ELF-1 (cell line): Measurements from ENCODE around the gene STEAP4.
"Not testable (repeated sequence)": the region's sequence is repeated elsewhere in the genome, so short reads cannot be mapped to it uniquely, and the experiment has no call there.

Experiments used
- DNase-seq: peaks from one replicate; pipeline ENCODE4 v3.0.0-alpha.2; 2016; ENCODE audit warnings: low read depth, low spot score

Gene STEAP4

GRCh38 chr7:88312061-88312663 lies 5.5 kb upstream of the STEAP4 start:
- no peak for DNase-seq

GRCh38 chr7:88311675-88312036 lies 5.0 kb upstream of the STEAP4 start:
- no peak for DNase-seq

GRCh38 chr7:88310956-88311674 lies 4.4 kb upstream of the STEAP4 start:
- DNase-seq: no peak

- no peak for DNase-seq
Measured at GRCh38 chr7:88309819-88310218, 3.1 kb upstream of the STEAP4 start.

- no peak for DNase-seq
Measured at GRCh38 chr7:88307823-88308222, 1.1 kb upstream of the STEAP4 start.

DNA sequence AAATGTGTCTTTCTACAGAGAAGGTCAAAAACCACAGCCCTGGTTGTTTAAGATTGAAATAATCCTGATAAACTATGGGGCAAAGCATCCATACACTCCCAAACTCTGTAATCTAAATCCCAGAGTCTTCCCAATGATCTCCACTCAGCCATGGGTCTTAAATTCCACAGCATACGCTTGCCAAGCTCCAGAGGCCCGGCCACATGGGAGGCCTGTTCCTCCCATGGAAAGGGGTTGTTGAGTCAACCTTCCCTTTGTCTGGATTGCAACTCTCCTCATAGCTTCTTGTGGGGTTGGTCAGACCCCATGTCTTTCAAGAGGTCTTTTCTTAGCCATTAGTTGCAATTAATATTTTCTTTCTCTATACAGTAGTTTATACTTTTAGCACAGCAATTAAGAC lies 718 bp upstream of the STEAP4 start:
- no peak for DNase-seq

- no peak for DNase-seq
Measured at GRCh38 chr7:88305044-88305443, 1.6 kb downstream of the STEAP4 start.

DNA sequence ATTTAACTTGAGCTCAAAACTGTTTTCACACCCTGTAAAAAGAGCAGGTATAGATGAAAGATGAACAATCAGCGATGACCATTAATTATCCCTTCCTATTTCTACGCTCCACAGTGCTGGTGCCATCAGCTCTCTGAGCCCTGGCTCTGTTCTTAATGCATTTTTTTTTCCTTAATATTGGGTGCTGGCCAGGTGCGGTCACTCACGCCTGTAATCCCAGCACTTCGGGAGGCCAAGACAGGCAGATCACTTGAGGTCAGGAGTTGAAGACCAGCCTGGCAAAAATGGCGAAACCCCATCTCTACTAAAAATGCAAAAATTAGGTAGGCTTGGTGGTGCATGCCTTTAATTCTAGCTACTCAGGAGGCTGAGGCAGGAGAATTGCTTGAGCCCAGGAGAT lies 4.2 kb downstream of the STEAP4 start:
- no peak for DNase-seq

GRCh38 chr7:88301924-88302323 lies 4.8 kb downstream of the STEAP4 start:
- no peak for DNase-seq

DNA sequence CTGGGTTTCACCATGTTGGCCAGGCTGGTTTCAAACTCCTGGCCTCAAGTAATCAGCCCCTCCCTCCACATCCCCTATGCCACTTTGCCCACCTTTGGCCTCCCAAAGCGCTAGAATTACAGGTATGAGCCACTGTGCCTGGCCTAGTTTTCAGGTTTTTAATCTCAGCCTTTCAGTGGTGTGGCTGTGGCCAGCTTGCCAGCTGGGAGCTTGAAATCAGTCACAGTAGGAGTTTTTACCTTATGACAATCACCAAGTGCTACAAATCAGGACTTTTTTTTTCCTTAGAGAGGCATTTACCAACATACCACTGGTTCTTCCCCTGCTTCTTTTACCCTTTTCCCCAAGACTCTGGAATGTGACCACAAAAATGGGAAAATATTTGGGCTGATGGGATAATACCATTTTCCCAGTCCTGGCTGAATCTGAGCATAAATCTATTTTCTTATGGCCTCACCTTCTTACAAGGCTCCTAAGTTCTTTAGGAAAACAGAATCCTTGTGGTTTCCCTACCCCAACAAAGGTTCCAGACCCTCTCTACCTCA lies 6.2 kb downstream of the STEAP4 start:
- DNase-seq: no peak

- DNase-seq: no peak
Measured at GRCh38 chr7:88299126-88299525, 7.6 kb downstream of the STEAP4 start.

DNA sequence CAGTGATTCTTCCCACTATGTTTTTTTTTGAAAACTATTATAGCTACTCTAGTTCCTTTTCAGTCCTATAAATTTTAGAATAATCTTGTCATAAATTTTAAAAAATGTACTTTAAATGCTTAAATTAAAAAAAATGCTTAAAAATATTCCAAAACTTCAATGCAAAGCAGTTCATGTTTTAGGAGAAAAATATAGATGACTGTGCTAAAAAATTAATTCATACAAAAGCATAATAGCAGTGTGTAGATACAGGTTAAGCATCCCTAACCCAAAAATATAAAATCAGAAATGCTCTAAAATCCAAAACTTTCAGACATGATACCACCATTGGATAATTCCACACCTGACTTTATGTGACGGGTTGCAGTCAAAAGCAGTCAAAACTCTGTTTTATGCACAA lies 12.8 kb downstream of the STEAP4 start:
- DNase-seq: no peak

DNA sequence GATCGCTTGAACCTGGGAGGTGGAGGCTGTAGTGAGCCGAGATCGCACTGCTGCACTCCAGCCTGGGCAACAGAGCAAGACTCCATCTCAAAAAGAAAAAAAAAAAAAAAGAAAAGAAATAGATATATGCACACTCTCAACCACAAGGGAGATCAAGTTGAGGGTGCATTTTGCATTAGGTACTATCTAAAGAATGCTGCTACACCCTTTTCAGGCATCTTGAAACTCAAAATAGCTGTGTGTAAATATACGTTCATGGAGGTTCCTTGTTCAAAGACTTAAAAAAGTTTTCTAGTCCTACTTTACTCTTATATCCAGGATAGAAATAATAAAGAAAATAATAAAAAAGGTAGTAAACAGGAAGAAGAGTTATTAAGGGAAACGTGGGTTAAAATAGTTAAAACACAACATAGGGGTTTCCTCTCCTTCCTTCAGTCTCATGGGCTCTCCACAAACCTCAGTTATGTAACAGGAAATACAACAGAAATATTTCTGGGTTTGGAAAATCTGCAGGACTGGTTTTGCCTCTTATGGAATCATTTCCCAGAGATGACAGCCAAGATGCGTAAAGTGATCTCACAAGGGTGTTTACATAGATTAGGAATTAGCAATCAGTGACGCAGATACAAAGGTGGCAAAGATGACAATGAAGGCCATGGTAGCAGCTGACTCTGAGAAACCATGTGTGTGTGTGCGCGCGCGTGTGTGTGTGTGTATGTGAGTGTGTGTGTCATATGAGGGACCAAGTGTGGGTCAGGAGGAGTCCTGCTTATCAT lies 15.1 kb downstream of the STEAP4 start:
- no peak for DNase-seq

DNA sequence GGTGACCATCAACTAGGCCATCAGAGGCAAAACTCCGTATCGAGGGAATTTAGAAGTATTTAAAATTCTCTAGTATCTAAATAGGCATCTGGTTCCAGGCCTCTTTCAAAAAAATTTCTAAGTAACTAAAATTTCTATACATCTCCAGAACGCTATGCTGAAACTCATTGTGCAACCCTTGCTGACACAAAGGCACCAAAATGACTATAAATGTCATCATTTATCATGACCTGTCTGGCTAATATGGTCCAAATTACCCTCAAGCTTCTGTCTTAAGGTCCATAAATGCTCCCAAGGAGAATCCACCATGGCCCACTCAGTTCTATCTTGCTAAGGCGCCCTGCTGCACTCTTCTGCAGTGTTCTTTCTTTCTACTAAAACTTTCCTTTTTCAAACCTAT lies 16.2 kb downstream of the STEAP4 start:
- DNase-seq: no peak

DNA sequence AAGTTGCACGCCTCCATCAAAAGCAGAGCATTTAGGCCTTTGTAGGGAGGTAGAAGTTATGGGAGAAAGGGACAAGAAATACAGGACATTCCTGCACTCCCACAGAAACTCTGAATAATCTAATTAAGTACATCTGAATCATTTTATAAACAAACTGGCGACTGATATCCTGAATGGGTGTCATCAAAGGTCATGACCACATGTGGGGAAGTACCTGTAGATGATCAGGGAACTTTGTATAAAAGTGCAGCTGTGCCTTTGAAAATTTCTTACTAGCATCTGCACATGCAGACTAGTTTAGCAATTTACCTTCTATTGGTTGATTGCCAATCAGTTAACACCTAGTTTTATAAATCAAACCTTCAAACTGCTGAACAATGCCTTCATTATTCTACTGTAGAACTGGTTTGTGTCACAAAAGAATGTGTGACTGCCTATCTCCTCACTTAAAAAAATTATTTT lies 17.1 kb downstream of the STEAP4 start:
- DNase-seq: no peak

GRCh38 chr7:88281749-88282148 lies 24.9 kb downstream of the STEAP4 start:
- no peak for DNase-seq

DNA sequence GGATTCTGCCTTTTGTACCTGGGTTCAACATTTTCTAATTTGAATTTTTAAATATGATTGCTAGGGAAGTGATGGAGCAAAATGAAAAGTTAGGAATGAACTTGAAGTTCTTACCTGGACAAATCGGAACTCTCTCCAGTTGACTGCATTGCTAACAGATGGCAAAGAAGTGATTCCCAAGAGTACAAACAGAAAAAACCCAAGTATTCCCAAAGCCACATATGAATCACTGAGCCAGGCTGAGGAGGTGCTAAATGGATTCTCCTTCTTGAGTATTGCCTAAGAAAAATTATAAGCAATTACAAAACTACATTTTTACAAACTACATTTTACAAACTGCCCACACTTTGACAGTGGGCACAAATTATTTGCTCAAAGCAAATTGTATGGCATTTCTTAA lies 25.9 kb downstream of the STEAP4 start:
- DNase-seq: no peak

GRCh38 chr7:88279323-88279722 lies 27.4 kb downstream of the STEAP4 start:
- no peak for DNase-seq

GRCh38 chr7:88278881-88279280 lies 27.8 kb downstream of the STEAP4 start:
- DNase-seq: no peak

GRCh38 chr7:88276605-88277153 lies 30.0 kb downstream of the STEAP4 start:
- peak; percentile 3 for DNase-seq

GRCh38 chr7:88274856-88275255 lies 31.8 kb downstream of the STEAP4 start:
- not testable (repeated sequence) for DNase-seq

DNA sequence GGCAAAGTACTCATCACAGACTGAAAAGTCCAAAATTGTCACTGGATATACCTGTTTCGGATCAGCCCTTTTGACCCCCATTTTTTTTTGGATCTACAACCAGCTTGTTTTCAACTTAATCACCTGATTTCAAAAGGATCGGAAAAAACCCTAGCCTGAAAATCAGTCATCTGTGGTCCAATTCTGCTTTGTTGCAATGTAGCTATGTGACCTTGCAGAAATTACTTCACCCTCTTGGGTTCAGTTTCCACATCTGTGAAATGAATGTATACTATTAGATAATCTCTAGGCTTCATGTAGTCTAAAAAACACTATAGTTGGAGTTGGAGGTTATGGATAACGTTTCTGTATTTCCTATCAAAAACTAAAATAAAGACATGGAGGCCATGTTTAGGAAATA lies 37.1 kb downstream of the STEAP4 start:
- no peak for DNase-seq
